Neural cell (in vitro differentiated cells): ENCODE measurements around the gene VASN. TPM values are rescaled to one million over a fixed set of nuclear protein-coding genes. Genes with fewer than 3 reads are reported as not detected.
A peak's percentile ranks its signal among the peaks of the same experiment; 100 is the strongest.

Experiments
- H2AFZ ChIP-seq: fragments of 200-600, 300-800 bp; sonication (generic), shearing (Covaris generic); 2 replicates; pipeline ENCODE4 v1.6.0; 2014; ENCODE audit warnings: low read depth, mild to moderate bottlenecking, antibody characterized with exemption, low read length, moderate library complexity
- H3F3A ChIP-seq: fragments of 200-600 bp; shearing (Covaris generic); 2 replicates; pipeline ENCODE4 v1.6.1; 2016; ENCODE audit warnings: mild to moderate bottlenecking, moderate library complexity, mixed read lengths, antibody characterized with exemption, low read length; ENCODE audit not compliant: insufficient read depth, poor library complexity, severe bottlenecking
- H3K27ac ChIP-seq: fragments of 200-600, 300-800 bp; sonication (generic), shearing (Covaris generic); 2 replicates; pipeline ENCODE4 v1.5.1; 2014; ENCODE audit warnings: mild to moderate bottlenecking, low read length, moderate library complexity
- H3K27me3 ChIP-seq: fragments of 300-800, 200-600 bp; sonication (generic), shearing (Covaris generic); 2 replicates; pipeline ENCODE4 v1.6.0; 2014; ENCODE audit warnings: mild to moderate bottlenecking, low read depth, low read length, moderate library complexity; ENCODE audit not compliant: insufficient read depth
- H3K36me3 ChIP-seq: fragments of 300-800, 200-600 bp; sonication (generic), shearing (Covaris generic); 2 replicates; pipeline ENCODE4 v1.5.1; 2014; ENCODE audit warnings: mild to moderate bottlenecking, antibody characterized with exemption, low read length, moderate library complexity; ENCODE audit not compliant: insufficient read depth
- H3K4me2 ChIP-seq: fragments of 300-800, 200-600 bp; sonication (generic), shearing (Covaris generic); 2 replicates; pipeline ENCODE4 v1.6.0; 2014; ENCODE audit warnings: mild to moderate bottlenecking, low read length
- H3K4me3 ChIP-seq: fragments of 300-800, 200-600 bp; sonication (generic), shearing (Covaris generic); 2 replicates; pipeline ENCODE4 v1.5.1; 2014; ENCODE audit warnings: mild to moderate bottlenecking, low read length, moderate library complexity
- H3K79me2 ChIP-seq: fragments of 200-600 bp; shearing (Covaris generic); replicated peaks from 2 replicates; pipeline ENCODE4 v1.6.0; 2014; ENCODE audit warnings: mild to moderate bottlenecking, low read length, moderate library complexity; ENCODE audit not compliant: insufficient read depth
- H3K9ac ChIP-seq: fragments of 300-800, 200-600 bp; sonication (generic), shearing (Covaris generic); 2 replicates; pipeline ENCODE4 v1.6.1; 2016; ENCODE audit warnings: mild to moderate bottlenecking, low read length, mixed read lengths
- H3K9me2 ChIP-seq: fragments of 200-600 bp; shearing (Covaris generic); 2 replicates; pipeline ENCODE4 v1.6.1; 2016; ENCODE audit warnings: mild to moderate bottlenecking, low read length, mixed read lengths; ENCODE audit not compliant: insufficient read depth
- H3K9me3 ChIP-seq: fragments of 200-600, 300-800 bp; sonication (generic), shearing (Covaris generic); 2 replicates; pipeline ENCODE4 v1.6.1; 2016; ENCODE audit warnings: mild to moderate bottlenecking, mixed run types, low read length, moderate library complexity, mixed read lengths
- H4K20me1 ChIP-seq: fragments of 200-600 bp; shearing (Covaris generic); 2 replicates; pipeline ENCODE4 v1.6.1; 2016; ENCODE audit warnings: mild to moderate bottlenecking, mixed run types; ENCODE audit not compliant: insufficient read depth
- CTCF ChIP-seq: fragments of 450-650 bp; IDR thresholded peaks from 2 replicates; pipeline ENCODE4 v1.5.1; 2014; ENCODE audit warnings: antibody characterized with exemption, mild to moderate bottlenecking, moderate library complexity; ENCODE audit not compliant: poor library complexity, severe bottlenecking
- EP300 ChIP-seq: fragments of 450-650 bp; conservative IDR thresholded peaks from 2 replicates; pipeline ENCODE4 v1.6.1; 2014; ENCODE audit warnings: antibody characterized with exemption, mild to moderate bottlenecking, moderate library complexity; ENCODE audit not compliant: poor library complexity, severe bottlenecking
- EZH2 ChIP-seq: fragments of 200-600, 300-800 bp; shearing (Covaris generic), sonication (generic); IDR thresholded peaks from 2 replicates; pipeline ENCODE4 v1.6.1; 2014; ENCODE audit warnings: antibody characterized with exemption, low read length, borderline replicate concordance, mild to moderate bottlenecking; ENCODE audit not compliant: insufficient read depth, poor library complexity, severe bottlenecking
- MXI1 ChIP-seq: fragments of 450-650 bp; conservative IDR thresholded peaks from 2 replicates; pipeline ENCODE4 v1.6.1; 2014; ENCODE audit warnings: antibody characterized with exemption, mild to moderate bottlenecking; ENCODE audit not compliant: poor library complexity, severe bottlenecking
- POLR2AphosphoS5 ChIP-seq: IDR thresholded peaks from 2 replicates; pipeline ENCODE4 v1.6.1; 2012
- RAD21 ChIP-seq: fragments of 450-650 bp; conservative IDR thresholded peaks from 2 replicates; pipeline ENCODE4 v1.6.1; 2014; ENCODE audit warnings: antibody characterized with exemption, mild to moderate bottlenecking, moderate library complexity
- SMC3 ChIP-seq: fragments of 450-650 bp; conservative IDR thresholded peaks from 2 replicates; pipeline ENCODE4 v1.6.1; 2014; ENCODE audit warnings: antibody characterized with exemption, mild to moderate bottlenecking, moderate library complexity; ENCODE audit not compliant: poor library complexity
- TAF1 ChIP-seq: IDR thresholded peaks from 2 replicates; pipeline ENCODE4 v1.6.1; 2012; ENCODE audit warnings: low read depth
- polyA plus RNA-seq: library from polyadenylated mRNA; depleted of rRNA; stranded (reverse); fragments of >200 nt; gene quantifications from 2 replicates; pipeline ENCODE4 v1.2.3, GENCODE V29; 2014
- TF ChIP-seq, protein P1 (sequence below): IDR thresholded peaks from 2 replicates; pipeline ENCODE4 v1.6.1; 2012; ENCODE audit warnings: borderline replicate concordance

The VASN gene
- polyA plus RNA-seq, 1 donor from 2014 or later = 0.57 TPM

GRCh38 chr16:4328782-4329775 lies 42.6 kb upstream of the VASN start:
- Histone ChIP-seq H3F3A (no peaks in the 10 kb centered on the region), H3K27ac (peak overlapping the region; percentile 69), H2AFZ (no peak overlapping the region), H3K4me2 (peak overlapping the region; percentile 73), H3K9me2 (no peaks in the 10 kb centered on the region), H3K79me2 (peaks cover 53% of the 10 kb centered on the region), H3K27me3 (no peaks in the 10 kb centered on the region), H3K9me3 (no peaks in the 10 kb centered on the region), H4K20me1 (no peaks in the 10 kb centered on the region), H3K9ac (peak overlapping the region; percentile 81), H3K36me3 (no peaks in the 10 kb centered on the region), H3K4me3 (peak overlapping the region; percentile 71)
- TF ChIP-seq, protein P1, sequence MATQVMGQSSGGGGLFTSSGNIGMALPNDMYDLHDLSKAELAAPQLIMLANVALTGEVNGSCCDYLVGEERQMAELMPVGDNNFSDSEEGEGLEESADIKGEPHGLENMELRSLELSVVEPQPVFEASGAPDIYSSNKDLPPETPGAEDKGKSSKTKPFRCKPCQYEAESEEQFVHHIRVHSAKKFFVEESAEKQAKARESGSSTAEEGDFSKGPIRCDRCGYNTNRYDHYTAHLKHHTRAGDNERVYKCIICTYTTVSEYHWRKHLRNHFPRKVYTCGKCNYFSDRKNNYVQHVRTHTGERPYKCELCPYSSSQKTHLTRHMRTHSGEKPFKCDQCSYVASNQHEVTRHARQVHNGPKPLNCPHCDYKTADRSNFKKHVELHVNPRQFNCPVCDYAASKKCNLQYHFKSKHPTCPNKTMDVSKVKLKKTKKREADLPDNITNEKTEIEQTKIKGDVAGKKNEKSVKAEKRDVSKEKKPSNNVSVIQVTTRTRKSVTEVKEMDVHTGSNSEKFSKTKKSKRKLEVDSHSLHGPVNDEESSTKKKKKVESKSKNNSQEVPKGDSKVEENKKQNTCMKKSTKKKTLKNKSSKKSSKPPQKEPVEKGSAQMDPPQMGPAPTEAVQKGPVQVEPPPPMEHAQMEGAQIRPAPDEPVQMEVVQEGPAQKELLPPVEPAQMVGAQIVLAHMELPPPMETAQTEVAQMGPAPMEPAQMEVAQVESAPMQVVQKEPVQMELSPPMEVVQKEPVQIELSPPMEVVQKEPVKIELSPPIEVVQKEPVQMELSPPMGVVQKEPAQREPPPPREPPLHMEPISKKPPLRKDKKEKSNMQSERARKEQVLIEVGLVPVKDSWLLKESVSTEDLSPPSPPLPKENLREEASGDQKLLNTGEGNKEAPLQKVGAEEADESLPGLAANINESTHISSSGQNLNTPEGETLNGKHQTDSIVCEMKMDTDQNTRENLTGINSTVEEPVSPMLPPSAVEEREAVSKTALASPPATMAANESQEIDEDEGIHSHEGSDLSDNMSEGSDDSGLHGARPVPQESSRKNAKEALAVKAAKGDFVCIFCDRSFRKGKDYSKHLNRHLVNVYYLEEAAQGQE = no peak
- TF ChIP-seq CTCF = no peak
- TF ChIP-seq POLR2AphosphoS5 = no peak
- TF ChIP-seq EP300 = no peak
- no peak for TF ChIP-seq EZH2
- no peak for TF ChIP-seq TAF1
- no peak for TF ChIP-seq RAD21
- no peak for TF ChIP-seq SMC3
- TF ChIP-seq MXI1 = no peak

DNA sequence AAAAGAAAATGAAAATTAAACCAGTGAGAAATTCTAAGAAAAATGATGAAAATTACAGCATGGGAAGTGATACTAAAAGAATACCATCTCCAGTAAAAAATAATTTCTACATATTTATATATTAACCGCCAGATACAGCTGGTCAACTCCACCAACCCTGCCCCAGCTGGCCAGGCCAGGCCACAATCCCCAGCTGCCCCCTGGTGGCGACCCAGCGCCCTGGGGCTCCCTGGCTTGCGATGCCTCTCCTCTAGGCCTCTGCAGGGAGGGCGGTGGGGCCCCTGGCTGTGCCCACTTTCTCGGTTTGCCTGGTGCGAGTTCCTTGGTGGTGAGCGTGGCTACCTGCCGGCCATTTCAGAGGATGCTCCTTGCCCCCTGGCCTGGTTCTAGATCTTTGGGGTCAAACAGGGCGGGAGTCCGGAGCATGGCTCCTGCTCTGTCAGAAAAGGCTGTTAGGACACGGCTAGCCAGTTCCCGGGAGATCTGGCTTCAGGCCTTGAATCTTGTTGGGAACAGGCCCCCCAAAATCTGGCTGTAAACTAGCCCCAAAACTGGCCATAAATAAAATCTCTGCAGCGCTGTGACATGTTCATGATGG lies 41.3 kb upstream of the VASN start:
- no peak overlapping the region for H3K9ac ChIP-seq
- no peaks in the 10 kb centered on the region for H3K36me3 ChIP-seq
- peaks cover 41% of the 10 kb centered on the region for H3K79me2 ChIP-seq
- H2AFZ ChIP-seq = no peak overlapping the region
- no peaks in the 10 kb centered on the region for H3K9me3 ChIP-seq
- no peaks in the 10 kb centered on the region for H4K20me1 ChIP-seq
- no peak overlapping the region for H3K27ac ChIP-seq
- H3K9me2 ChIP-seq = no peaks in the 10 kb centered on the region
- TF ChIP-seq CTCF (peak; percentile 60), SMC3 (peak; percentile 74), RAD21 (peak; percentile 65), POLR2AphosphoS5 (no peak)
- H3K4me2 ChIP-seq = no peak overlapping the region
- H3F3A ChIP-seq = no peaks in the 10 kb centered on the region
- no peak overlapping the region for H3K4me3 ChIP-seq
- no peaks in the 10 kb centered on the region for H3K27me3 ChIP-seq
